Fibroblast of gingiva (primary cell): ENCODE data around the gene TIMM22.
"Not testable (repeated sequence)": the region's sequence is repeated elsewhere in the genome, so short reads cannot be mapped to it uniquely, and the experiment has no call there.

Experiments
- DNase-seq: peaks from one replicate; pipeline ENCODE4 v3.0.0-alpha.2; 2011; ENCODE audit warnings: low read depth

TIMM22 gene

DNA sequence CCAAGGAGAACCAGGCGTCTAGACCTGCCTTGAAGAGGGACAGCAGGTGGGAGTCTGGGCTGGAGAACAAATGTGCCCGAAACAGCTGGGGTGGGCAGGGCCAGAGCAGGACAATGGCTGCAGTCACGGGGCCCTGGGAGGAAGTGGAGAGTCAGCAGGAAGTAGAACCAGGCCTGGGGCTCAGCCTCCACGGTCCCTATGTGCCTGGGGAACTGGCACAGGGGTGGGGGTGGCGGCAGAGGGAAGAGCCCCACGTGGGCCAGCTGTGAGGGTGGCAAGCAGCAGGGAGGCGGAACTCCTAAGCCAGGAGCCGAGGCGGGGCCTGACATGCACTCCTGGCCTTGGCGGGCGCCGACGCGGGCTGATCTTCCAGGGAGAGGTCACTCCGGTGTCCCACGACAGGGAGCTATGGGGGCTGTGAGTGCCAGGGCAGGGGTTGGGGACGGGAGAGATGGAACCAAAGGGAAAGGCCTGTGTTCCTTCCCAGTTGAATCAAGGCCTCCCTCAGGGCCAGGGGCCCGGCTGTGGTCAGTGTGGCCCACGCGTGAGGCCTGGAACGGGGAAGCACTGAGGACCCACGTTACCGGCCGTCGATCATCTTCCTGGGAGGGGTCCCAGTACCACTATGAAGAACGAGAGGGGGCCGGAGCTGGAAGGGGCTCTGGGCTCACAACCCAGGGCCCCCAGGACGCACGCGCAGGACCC is 42.7 kb downstream of the TIMM22 start:
- no peak for DNase-seq

DNA sequence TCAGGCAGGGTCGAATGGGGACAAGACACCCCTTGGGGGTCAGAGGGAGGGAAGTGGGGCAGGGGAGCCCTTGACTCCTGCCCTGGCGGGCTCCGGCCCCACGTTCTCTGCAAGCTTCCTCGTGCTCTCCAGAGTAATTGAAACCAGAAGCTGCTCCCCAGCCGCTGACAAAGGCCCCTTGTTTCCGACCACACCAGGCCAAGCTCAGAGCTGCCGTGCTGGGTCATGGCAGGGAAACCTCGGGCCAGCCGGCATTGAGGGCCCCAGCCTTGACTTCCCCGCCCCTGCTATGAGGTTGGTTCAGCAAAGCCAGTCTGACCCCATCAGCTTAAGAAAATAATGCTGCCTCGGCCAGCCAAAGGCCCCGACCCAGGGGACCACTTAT is 43.3 kb downstream of the TIMM22 start:
- peak; percentile 43 for DNase-seq

DNA sequence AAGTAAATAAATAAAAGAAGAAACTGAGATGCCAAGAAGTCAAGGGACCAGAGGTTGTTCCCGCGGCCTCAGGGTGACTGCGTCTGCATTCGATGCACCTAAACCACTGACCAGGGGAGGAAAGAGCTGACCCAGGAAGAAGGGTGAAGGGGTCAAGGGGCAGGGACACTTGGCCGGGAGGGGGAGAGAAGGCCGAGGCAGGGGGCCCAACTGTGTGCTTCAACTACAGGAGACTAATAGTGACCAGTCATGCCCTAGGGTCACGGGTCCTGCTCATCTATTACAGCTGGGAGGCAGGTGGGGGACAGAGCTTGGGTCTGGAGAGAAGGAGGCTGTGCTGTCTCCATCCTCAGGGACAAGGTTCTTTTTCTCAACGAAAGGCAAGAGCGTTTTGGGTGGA is 44.8 kb downstream of the TIMM22 start:
- DNase-seq = no peak

DNA sequence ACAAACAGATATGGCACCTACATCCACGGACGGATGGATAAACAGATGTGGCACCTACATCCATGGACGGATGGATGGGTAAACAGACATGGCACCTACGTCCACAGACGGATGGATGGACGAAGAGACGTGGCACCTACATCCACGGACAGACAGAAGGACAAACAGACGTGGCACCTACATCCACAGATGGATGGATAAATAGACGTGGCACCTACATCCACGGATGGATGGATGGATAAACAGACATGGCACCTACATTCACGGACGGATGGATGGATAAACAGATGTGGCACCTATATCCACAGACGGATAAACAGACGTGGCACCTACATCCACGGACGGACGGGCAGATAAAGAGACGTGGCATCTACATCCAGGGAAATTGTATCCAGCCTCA is 45.6 kb downstream of the TIMM22 start:
- DNase-seq = no peak

DNA sequence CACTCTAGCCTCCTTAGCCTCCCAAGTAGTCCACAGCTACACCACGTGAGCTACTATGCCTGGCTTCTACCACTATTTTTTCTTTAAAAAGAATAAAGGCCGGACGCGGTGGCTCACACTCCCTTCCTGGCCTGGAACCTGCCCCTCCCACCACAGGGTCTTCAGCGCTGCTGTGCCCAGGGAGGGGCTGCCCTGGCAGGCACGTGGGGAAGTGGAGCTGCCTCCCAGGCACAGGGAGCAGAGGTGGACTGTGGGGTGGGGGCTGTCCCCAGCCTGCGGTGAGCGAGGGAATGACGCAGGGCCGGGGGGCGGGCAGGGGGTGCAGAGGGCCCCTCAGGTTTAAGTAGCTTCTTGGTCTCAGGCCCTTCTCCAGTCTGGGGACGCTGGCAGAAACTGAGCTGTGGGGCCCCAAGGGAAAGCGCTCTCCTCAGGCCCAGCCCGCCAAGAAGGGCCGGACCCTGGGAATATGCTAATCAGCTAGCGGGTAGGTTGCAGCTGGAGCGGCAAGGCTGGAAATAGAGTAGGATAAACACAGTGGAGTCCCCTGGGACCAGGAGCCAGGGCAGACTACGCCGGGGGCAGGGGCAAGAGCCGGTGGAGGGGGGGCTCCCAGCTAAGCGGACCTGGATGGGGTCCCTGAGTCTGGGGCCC is 46.8 kb downstream of the TIMM22 start:
- peak; percentile 21 for DNase-seq

DNA sequence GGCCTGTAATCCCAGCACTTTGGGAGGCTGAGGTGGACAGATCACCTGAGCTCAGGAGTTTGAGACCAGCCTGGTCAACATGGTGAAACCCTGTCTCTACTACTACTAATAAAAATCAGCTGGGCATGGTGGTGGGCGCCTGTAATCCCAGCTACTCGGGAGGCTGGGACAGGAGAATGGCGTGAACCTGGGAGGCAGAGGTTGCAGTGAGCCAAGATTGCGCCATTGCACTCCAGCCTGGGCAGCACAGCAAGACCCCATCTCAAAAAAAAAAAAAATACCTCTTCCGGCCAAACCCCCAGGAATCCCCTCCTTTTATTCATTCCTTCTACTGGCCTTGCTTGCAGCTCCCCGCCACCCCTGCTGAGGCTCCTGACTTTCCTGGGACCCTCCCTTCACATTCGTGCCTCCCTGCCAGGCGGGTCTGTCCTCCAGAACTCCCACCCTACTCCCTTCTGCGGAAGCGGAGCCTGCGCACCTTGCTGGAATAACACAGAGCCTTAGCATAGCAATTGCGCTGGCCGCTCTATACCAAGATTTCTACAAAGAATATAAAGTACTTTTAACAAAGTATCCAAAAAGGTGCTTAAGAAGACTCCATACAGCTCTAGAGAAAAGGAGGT is 47.6 kb downstream of the TIMM22 start:
- DNase-seq = not testable (repeated sequence)

DNA sequence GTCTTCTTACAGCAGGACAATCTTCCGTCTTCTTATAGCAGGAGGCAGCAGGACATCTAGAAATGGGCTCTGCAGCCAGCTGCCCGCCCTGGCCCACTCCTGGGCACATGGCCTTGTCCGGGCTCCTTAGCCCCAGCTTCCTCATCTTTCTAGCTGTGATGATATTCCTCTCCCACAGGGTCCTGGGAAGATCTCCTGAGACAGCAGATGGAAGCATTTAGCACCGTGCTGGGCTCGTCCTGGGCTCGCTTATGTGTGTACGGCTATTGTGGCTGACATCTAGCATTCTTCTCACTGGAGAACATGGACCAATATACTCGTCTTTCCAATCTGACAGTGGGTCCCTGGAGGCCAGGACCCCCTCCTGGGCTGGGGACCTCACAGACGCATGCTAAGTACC is 48.5 kb downstream of the TIMM22 start:
- no peak for DNase-seq

DNA sequence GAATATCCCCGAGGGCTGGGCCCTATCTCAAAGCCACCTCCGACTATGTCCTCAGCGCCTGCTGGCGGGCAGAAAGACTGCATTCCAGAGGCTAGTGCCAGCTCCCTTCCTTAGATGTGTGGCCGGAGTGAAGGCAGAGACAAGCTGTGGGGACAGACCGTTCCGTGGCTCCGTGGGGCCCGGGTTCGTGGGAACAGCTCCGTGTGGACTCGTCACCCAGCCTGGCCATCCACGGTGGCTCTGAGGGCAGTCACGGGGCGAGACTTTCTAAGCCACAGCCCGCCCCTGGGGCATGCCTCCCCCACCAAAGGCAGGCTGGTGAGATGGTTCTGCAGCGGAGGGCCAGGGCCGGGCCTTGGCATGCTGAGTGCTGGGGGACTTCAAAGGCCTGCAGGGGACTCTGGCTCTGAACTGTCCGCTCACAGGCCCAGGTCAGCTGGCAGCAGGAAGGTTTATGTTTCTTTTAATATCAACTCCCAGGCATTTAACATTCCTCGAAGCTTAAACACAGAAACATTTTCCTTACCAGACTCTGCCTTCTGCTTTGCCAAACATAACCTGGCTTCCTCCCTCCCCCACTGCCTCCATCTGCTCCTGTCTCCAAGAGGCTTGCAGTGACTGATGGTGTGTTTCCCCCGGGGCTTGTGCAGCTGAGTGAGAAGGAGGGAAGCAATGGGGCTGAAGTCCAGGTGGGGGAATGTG is 50.4 kb downstream of the TIMM22 start:
- DNase-seq = no peak

DNA sequence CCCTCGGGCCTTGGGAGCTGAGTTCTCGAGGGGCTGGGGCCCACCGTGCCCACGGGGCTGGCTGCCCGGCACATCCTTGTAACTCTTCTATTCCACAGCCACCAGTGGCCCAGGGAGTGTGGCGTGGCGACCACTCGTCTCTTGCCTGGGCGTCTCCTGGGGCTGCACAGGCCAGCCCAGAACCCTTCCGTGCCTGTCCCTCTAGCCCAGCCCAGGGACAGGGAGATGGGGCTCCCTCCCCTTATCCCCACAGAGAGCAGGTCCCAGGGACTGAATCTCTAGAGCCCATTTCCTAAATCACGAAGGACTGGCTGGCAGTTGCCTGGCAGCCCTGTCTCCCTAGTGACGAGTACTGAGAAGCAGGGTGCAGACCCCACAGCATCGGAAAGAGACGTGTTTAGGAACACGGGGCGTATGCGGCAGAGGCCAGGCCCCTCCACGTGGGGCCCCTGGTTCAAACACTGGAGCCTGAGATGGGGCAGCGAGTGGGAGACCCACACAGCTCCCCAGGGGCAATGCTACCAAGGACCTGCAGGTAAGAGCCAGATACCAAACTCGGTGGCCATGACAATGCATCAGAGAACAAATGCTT is 51.0 kb downstream of the TIMM22 start:
- DNase-seq = no peak

DNA sequence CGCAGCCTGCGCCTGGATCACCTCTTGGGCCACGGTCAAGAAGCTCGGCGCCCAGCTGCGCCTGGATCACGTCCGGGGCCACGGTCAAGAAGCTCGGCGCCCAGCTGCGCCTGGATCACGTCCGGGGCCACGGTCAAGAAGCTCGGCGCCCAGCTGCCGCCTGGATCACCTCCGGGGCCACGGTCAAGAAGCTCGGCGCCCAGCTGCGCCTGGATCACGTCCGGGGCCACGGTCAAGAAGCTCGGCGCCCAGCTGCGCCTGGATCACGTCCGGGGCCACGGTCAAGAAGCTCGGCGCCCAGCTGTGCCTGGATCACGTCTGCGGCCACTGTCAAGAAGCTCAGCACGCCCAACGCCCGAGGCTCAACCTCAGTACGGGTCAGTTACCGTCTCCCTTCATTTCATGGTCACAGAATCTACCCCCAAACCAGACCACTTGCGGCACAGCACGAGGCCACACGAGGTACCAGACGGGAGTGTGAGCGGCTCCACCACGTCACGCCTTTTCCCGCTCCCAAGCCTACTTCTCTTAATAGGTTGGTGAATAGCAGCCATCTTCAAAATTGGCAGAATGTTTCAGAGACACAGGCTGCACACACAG is 51.7 kb downstream of the TIMM22 start:
- not testable (repeated sequence) for DNase-seq

DNA sequence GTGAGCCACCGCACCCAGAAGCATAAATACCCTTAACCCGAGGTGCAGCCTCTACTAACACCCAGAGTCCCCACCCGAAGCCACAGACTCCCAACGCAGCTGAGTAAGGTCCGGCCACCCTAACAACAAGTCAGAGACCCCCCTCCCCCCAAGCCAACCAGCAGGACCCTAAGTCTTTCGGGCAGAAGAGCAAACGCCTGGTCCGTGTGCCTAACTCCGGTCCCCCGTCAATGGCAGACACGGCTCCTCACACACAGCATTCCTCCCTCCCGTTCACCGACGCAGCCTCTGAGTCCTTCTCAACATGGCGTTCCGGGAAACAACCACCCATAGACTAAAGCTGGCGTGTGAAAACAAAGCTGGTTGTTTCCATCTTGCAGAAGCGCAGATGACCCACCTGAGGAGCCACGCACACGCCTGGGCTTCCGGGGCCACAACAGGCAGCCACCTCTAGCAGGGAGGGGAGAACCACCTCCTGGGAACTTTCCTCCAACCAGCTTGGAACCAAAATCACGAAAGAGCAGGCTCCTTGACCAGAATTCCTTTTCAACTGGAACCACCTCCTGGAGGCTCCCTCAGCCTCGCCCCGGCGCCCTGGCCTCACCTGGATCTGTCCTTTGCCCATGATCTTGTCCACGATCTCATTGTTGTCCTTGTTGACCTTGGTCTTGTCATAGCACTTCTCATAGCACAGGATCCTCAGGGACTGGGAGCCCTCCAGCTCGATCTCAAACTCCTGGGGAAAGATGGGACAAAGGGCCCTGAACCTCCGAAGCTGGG is 52.7 kb downstream of the TIMM22 start:
- DNase-seq = no peak

DNA sequence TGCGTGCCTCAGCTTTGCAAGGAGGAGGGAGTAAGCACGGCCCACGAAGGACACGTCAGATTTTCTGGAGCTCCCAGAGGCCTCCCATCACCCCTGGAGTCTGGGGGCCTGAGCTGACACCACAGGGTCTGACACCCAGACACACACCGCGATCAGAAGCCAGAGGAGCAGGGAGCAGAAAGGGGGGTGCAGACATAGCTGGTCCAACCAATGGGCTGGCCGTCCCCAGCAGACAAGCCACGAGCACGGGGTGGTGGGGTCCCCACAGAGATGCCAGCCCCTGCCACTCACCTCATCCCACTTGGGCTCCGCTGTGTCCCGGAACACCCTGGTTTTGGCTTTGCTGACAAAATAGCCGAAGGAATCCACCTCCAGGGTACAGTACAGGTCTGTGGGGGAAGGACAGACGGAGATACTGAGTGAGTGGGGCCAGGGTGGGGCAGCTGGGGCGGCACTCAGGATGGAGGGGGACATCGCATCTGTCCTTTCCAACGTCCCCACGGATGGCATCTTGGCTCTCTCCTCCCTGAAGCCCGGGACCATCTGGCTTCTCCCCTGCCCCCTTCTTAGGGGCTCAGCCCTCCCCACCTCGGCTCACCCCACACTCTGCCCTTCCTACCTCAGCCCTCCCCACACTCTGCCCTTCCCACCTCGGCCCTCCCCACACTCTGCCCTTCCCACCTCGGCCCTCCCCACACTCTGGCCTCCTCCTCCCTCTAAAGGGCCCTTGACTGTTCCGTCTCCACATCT is 53.5 kb downstream of the TIMM22 start:
- DNase-seq = no peak

DNA sequence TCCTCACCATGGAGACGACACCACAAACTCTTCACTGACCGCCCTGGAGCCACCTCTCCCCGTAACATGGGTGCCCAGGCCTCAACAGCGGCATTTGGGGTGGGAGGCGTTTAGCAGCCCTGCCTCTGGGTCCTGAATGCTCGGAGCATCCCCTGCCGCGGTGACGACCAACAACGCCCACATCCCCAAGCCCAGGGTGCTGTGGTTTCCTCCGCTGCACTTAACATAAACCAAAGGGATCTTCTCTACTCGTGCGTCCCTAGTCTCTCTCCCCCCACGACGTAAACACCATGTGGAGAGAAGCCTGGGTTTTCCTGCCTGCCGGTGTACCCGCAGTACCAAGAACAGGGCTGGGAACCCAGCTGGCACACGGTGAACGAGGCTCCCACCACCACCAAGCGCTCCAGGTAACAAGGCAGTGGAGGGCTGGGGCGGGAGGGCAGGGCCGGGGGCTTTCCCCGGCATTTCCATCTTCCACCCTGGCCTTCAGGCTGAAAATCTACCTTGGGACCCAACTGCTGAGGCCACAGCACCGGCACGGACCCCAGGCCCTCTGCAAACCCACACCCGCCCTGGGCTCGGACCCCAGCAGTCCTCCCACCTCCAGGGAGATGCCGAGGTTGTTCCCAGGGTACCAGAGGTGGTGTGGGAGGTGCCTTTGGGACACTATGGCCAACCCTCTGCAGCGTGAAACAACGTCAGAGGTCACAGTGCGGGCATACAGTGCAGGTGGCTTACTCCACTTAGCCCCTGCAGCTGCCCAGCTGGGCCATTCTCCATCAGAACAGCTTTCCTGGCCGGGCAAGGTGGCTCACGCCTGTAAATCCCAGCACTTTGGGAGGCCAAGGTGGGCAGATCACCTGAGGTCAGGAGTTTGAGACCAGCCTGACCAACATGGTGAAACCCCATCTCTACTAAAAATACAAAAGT is 54.3 kb downstream of the TIMM22 start:
- no peak for DNase-seq
